GM18858 (cell line): Measurements from ENCODE around the gene CD300LD.
"Not testable (repeated sequence)": the region's sequence is repeated elsewhere in the genome, so short reads cannot be mapped to it uniquely, and the experiment has no call there.

Experiments
- ATAC-seq: cut with Tn5 transposase; IDR thresholded peaks from one replicate; pipeline ENCODE4 v1.9.1; 2021; ENCODE audit not compliant: unreplicated experiment

The CD300LD gene

DNA sequence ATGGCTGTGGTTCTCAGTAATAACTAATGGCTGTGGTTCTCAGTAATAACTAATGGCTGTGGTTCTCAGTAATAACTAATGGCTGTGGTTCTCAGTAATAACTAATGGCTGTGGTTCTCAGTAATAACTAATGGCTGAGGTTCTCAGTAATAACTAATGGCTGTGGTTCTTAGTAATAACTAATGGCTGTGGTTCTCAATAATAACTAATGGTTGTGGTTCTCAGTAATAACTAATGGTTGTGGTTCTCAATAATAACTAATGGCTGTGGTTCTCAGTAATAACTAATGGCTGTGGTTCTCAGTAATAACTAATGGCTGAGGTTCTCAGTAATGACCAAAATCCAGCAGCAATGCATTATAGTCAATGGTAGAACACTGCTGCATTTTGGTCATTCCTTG, 18.4 kb downstream of the CD300LD start:
- ATAC-seq, result not testable (repeated sequence)

DNA sequence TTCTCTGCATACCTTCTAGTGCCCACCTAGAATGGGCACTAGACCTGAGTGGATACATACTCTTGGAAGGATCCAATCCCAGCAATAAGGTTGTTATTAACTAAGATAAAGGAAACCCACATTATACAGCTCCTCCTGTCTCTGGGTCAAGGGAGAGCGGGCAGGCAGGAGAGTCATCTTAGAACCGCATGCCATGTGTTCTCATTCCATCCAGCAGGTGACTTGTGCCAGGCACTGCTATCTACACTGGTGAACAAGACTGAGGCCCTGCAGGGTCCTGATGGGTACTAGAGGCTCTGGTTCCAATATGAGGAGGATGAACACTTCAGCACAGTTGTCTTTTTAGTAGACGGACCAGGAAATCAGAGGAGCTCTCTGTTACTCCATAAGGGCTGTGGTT, 18.9 kb downstream of the CD300LD start:
- ATAC-seq, result no peak

DNA sequence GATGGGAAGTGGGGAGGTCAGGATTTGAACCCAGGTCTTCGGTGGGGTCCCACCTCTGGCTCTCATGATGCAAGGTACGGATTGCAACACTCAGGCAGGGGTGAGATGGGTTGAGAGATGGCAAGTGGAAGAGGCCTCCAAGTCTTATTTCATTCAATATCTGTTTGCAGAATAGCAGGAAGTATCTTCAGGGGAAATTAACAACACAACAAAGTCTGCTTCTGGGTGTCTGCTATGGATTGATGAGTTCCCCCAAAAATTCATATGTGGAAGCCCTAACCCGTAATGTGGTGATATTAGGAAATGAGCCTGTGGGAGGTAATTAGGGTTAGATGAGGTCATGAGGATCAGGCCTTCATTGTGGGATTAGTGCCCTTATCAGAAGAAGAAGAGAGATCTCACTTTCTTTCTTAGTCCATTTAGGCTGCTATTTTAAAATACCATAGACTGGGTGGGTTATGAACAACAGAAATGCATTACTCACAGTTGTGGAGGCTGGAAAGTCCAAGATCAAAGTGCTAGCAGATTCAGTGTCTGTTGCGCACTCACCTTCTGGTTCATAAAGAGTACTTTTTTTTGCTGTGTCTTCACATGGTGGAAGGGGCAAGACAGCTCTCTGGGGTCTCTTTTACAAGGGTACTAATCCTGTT, 20.3 kb downstream of the CD300LD start:
- ATAC-seq, result no peak

DNA sequence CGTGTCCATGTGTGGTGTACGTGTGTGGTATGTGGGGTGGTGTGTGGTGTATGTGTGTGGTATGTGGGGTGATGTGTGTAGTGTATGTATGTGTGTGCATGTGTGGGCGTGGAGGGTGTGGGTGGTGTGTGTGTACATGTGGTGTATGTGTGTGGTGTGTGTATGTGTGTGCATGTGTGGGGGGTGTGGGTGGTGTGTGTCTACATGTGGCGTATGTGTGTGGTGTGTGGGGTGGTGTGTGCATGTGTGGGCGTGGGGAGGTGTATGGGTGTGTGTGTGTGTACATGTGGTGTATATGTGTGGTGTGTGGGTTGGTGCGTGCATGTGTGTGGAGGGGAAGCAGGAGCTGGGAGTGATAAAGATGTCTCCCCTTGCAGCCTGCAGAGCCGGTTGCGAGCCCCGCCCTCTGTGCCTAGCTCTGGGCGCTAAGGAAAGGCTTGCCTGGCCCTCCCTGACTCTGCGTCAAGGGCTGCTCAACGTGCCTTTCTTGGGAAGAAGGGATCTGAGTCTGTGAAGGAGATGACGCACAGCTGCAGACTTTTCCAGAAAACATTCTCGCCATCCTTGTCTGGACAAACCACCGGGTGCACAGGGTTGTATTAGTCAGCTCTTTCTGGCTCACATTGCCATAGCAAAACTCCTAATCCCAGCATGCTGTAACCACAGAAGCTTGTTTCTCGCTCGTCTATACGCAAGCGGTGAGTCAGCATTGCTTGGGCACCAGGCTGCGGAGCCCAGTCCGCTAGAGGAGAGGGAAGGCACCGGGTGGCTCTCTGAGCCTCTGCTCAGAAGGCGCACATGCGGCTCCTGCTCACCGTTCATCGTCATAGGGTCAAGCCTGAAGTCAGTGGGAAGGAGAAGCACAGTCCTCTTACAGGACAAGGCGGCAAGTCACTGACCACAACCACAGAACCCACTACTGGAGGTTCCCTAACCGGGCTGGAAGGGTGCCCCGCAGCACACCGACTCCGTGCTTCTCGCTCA, 22.8 kb downstream of the CD300LD start:
- ATAC-seq, result no peak

DNA sequence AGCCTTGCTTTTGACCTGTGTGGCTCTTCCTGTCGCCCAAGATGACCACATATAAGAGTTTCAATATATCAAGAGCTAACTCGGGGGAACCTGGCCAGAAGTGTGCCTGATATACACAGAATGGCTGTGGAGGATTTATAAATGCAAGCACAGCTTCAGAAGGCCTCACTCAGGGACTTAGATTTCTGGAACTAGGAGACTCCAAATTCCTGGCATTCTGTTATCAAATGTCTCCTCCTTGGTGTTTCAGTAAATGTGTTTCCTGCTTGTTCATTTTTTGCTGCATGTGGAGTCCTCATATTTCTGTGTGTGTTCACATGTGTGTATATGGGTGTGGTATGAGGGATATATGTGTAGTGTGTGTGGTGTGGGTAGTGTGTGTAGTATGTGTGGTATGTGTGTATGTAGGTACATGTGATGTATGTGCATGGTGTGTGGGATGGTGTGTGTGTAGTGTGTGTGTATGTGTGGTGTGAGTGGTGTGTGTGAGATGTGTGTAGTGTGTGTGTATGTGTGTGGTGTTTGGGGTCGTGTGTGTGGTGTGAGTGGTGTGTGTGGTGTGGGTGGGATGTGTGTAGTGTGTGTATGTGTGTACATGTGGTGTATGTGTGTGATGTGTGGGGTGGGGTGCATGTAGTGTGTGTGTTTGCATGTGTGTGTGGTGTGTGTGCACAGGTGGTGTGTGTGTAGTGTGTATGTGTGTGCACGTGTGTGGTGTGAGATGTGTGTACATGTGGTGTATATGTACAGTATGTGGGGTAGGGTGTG, 23.8 kb downstream of the CD300LD start:
- no peak for ATAC-seq

DNA sequence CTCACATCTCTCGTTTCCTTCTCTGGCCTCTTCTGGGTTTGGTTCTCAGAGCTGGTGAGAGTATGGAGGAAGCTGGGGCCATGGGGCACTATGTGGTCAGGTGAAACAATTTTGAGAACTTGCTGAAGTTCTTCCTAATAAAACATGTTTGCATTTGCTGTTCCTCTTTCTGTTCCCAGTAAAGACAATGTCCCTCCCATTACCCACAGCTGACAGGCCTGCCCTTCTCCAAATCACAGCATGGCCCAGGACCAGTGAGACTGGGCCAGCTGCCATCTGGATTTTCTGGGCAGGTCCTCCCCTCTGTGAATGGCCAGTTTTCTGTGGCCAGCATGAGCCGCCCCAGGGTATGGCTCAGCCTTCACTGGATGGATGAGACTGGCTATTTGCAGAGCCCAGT, 24.7 kb downstream of the CD300LD start, which contains the start of gene CD300H:
TSS of gene CD300H (minus strand) at position 113 of the 400 bp plus-strand sequence.
- ATAC-seq, result no peak

DNA sequence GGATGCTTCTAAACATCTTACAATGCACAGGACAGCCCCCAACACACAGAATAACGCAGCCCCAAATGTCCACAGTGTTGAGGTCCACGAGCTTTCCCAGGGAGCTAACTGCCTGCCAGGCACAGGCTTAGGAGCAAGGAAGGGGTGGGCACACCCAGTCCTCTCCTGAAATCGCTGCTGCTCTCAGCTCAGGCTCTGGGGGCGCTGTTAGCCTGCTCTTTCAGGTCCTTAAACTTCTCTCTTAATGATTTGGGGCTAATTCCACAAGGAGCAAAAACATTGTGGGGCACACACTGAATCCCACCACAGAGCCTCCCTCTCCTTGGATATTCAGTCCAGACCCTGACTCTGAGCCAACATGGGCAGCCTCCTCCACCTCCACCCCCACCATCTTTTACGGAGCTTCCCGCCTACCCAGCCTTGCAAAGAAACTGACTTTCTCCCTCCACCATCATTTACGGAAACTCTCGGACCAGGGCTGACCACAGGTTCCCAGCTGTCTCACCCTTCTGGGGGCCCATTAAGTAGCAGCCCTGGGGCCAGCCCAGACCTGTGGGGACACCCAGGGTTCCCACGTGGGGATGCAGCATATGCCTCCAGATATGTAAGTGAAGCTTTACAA, 25.8 kb downstream of the CD300LD start:
- no peak for ATAC-seq

DNA sequence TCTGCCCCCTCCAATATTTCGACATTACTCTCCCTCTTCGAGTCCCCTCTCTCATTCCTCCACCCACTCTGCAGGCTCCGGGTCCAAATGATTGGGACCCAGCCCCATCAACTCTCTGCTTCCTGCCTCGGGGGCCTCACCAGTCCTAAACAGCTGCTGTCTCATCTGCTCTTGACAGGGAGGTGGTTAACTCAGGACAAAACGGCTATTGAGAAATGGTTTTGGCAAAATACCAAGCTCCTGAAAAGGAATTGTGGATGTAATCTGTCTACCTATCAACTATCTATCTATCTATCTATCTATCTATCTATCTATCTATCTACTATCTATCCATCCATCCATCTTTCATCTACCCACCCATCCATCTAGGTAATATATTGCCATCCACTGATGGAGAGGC, 27.0 kb downstream of the CD300LD start:
- ATAC-seq, result no peak

DNA sequence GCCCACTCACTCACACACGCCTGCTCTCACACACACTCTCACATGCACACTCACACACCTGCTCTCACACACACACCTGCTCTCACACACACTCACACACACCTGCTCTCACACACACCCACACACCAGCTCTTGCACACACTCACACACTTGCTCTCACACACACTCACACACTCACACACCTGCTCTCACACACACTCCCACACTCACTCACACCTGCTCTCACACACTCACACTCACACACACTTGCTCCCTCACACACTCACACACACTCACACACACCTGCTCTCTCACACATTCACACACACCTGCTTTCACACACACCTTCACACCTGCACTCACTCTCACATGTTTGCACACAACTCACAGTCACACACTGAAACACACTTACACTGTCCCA, 28.7 kb downstream of the CD300LD start:
- ATAC-seq, result no peak

DNA sequence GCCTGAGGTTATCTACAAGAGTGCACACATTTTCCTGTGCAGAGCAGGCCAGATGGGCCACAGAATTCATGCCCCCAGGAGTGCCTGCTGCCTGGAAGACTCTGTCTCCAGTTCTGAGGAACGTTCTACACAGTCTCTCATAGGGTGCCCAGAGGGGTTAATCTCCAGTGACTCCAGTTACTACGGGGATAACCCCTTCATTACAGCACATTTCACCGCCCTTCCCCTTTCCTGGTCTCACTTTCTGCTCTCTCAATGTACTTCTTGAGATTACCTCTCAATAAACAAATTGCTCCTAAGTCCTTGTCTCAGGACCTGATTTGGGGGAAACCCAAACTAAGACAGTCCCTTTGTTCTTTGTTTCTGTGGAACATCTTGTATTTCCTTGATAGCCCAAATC, 30.5 kb downstream of the CD300LD start:
- ATAC-seq, result no peak

DNA sequence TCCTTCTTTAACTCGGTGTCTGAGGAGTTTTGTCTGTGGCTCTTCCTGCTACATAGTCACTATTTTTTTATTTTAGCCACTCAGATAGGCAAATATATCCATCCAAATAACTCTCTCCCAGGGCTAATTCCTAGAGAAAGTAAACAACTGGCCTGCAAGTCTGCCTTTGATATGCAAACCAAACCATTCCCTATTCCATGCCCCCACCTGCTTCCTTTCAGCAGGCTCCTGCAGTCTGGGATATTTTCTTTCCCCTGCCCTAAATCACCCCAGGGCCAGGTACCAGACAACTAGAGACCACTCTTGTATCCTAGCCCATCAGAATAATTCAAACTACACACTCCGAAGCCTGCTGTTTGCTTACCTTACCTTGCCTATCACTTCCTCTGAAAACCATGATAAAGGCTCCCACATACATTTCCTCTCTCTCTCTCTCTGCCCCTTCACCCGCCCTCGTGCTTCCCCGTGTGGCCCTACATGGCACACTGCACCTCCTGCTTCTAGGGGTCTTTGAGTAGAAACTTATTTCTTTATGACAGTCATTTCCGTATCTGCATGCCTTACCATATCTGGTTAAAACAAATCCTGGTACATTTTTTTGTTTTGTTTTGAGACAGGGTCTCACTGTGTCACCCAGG, 33.1 kb downstream of the CD300LD start:
- ATAC-seq, result no peak

DNA sequence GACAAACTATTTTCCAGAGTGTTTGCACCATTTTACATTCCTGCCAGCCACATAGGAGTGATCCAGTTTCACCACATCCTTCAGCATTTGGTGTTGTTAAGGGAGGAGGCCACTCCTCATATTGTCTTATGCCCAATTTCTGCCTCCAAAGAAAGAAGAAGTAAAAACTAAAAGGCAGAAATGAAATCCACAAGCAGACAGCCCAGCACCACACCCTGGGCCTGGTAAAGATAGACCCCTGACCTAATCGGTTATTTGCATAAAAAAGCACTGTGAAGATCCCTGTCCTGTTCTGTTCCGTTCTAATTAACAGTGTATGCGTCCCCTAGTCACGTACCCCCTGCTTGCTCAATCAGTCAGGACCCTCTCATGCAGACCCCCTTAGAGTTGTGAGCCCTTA, 33.7 kb downstream of the CD300LD start:
- ATAC-seq, result not testable (repeated sequence)

DNA sequence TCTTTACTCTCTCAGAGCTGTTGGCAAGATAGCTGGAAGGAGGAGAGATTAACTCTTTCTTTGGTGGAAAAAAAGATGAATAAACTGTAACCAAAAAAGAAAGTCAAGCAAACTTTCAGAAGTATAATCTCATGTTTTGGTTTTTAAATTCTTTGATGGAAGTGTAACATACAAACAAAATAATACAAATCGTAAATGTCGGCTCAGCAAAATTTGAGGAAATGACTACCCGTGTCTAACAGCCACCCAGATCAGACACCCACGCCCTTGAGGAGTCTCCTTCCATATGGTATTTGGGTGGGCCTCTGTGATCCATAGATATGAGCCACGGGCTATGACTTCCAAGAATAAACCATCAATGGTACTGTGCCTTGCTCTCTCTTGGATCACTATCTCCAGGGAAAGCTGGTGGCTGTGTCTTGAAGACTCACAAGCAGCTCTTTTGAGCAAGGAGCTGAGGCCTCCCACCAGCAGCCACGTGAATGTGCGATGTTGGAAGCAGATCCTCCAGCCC, 36.6 kb downstream of the CD300LD start:
- no peak for ATAC-seq

DNA sequence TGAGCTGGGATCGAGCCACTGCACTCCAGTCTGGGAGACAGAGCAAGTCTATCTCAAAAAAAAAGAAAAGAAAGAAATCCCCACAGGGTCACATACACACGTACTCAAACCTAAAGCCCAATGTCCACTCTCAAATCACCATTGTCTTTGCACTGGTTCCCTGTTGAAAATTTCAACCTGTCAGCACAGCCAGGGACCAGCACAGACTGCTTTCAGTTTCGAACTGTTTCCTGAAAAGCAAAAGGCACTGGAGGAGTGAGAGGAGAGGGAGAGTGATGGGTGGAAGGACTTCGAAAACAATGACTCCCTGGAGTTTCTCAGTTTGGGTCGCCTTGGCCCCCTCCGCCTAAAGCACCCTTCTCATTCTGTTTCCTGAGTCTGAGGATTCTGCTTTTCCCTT, 37.2 kb downstream of the CD300LD start:
- ATAC-seq, result no peak

DNA sequence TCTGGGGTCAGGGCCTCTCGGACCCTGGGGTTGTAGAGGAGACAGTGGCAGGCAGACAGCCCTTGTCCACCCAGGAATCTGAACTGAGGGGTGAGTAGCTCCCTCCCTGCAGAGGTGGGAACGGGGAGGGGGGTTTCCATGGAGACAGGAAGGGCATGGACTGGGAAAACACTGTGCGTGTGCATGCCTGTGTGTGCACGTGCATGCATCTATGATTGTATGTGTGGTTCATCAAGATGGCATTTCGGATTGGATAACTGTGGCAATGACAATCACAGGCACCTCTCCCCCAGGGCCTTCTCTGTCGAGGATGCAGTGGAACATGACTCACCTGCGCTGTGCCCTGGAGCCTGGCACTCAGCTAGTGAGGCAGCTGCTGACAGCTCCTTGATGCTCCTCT, 40.0 kb downstream of the CD300LD start:
- ATAC-seq, result no peak

DNA sequence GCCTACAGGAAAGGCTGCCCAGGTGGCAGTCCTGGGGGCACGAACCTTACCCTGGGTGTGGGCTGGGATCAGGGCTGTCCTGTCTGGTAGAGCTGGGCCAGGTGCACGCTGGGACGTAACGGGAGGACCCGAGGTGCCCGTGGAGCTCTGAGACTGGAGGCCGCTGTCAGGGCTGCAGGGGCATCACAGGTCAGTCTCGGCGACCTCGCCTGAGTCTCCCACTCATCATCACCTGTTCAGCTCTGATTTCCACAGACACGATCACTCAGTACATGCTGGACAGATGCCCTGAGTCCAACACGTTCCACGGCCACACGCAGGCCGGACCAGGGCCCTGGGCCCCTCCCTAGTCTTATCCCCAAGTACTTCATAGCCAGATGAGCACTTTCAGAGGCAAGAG, 41.5 kb downstream of the CD300LD start:
- no peak for ATAC-seq

DNA sequence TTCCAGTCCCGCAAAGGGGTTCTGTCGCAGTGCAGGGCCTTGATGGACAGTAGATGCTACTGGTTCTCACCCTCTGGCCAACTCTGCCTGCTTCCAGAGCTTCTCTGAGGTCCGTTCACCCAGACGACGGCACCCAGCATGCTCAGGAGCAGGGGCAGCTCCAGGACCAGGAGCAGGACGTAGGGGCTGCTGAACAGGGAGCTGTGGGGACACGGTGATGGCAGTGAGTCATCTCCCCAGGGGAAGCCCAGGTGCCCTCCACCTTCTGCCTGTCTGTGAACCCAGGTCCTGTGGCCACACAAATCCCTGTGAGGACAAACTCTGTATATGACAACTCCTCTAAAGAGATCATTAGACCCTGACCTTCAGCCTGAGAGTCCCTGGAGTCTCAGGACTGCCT, 42.7 kb downstream of the CD300LD start:
- no peak for ATAC-seq

DNA sequence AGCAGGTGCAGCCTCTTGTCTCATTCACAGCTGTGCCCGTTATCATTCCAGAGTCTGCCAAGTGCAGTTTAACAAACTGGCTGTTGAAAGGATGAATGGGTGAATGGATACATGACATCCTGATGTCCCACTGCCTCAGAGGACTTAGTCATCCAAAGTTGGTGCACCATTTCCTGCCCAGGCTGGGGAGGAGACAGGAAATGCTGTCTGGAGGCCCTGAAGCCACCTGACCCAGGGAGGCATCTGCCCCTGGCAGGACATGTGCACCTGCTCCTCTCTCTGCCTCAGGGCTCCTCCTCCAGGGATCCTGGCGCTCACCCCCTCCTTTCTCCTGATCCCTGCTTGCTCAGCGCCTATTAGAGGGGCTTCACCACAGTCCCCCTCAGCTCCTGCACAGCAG, 44.3 kb downstream of the CD300LD start:
- ATAC-seq, result no peak

DNA sequence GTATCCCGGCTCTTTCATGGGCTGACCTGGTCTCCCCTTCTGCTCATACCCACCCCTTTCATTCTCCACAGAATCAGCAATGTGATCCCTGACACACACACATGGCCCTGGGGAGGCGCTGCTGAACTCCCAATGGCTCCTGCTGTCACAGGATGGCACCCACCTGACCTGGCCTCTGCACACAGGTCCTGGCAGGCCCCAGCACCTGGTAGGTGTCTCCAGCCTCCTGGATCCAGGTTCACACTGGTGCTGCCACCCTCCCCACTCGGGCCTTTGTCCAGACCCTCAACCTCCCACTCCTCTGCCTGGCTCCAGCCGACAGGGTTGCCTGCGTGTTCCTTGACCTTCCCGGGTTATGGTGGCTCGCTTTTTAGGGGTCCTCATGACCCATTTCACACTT, 44.8 kb downstream of the CD300LD start:
- no peak for ATAC-seq

DNA sequence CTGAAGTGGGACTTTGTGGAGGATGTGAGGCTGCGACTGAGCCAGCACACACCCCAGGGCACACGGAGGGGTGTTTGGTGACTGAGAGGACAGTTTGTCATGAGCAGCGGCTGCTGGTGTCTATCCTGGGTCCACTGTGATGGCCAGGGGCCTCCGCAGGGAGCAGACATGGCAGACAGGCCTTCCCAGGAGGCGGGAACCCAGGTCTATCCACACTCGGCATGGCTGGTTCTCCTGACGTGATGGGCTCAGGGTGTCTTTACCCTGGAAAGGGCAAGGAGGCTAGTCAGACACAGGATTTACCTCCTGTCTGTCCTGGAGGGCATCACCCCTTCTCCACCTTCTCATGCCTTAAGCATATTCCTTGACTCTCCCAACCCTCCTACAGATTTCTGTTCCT, 45.5 kb downstream of the CD300LD start:
- no peak for ATAC-seq
